NB4 (cell line): ENCODE measurements around the gene PHACTR1.
A peak's percentile ranks its signal among the peaks of the same experiment; 100 is the strongest.

Source experiments
- DNase-seq: peaks from one replicate; pipeline ENCODE4 v3.0.0; 2010; ENCODE audit warnings: low read depth
- H3K4me3 ChIP-seq: one replicate; pipeline ENCODE4 v1.5.1; 2011; ENCODE audit warnings: mild to moderate bottlenecking, low read depth, low read length, moderate library complexity
- MYC ChIP-seq: IDR thresholded peaks from 2 replicates; pipeline ENCODE4 v1.6.1; 2011; ENCODE audit warnings: low read depth, low read length
- POLR2A ChIP-seq: IDR thresholded peaks from 2 replicates; pipeline ENCODE4 v1.6.1; 2011; ENCODE audit warnings: mild to moderate bottlenecking; ENCODE audit not compliant: insufficient read length; ENCODE audit errors: extremely low read depth
- TF ChIP-seq, protein P1 (sequence below): IDR thresholded peaks from one replicate; pipeline ENCODE4 v1.5.1; 2012; ENCODE audit warnings: low read depth, low read length
- TF ChIP-seq, protein P2 (sequence below): IDR thresholded peaks from 2 replicates; pipeline ENCODE4 v1.6.1; 2011; ENCODE audit warnings: low read depth, low read length

PHACTR1 gene

GRCh38 chr6:13006578-13007300, 290.2 kb downstream of the PHACTR1 start:
- no peak for TF ChIP-seq POLR2A
- TF ChIP-seq, protein P1, sequence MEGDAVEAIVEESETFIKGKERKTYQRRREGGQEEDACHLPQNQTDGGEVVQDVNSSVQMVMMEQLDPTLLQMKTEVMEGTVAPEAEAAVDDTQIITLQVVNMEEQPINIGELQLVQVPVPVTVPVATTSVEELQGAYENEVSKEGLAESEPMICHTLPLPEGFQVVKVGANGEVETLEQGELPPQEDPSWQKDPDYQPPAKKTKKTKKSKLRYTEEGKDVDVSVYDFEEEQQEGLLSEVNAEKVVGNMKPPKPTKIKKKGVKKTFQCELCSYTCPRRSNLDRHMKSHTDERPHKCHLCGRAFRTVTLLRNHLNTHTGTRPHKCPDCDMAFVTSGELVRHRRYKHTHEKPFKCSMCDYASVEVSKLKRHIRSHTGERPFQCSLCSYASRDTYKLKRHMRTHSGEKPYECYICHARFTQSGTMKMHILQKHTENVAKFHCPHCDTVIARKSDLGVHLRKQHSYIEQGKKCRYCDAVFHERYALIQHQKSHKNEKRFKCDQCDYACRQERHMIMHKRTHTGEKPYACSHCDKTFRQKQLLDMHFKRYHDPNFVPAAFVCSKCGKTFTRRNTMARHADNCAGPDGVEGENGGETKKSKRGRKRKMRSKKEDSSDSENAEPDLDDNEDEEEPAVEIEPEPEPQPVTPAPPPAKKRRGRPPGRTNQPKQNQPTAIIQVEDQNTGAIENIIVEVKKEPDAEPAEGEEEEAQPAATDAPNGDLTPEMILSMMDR = no peak
- TF ChIP-seq, protein P2, sequence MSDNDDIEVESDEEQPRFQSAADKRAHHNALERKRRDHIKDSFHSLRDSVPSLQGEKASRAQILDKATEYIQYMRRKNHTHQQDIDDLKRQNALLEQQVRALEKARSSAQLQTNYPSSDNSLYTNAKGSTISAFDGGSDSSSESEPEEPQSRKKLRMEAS = no peak
- no peak for TF ChIP-seq MYC
- no peak overlapping the region for H3K4me3 ChIP-seq
- no peak for DNase-seq

- no peak overlapping the region for H3K4me3 ChIP-seq
- no peak for DNase-seq
- TF ChIP-seq POLR2A (no peak), MYC (no peak)
- TF ChIP-seq, protein P2 = no peak
- TF ChIP-seq, protein P1 = no peak
Observed at GRCh38 chr6:13007744-13008143, 291.2 kb downstream of the PHACTR1 start.

- TF ChIP-seq, protein P2 = no peak
- no peak for TF ChIP-seq MYC
- TF ChIP-seq, protein P1 = no peak
- no peak for TF ChIP-seq POLR2A
- no peak for DNase-seq
Observed at GRCh38 chr6:13009031-13009430, 292.5 kb downstream of the PHACTR1 start.

GRCh38 chr6:13009461-13009860, 292.9 kb downstream of the PHACTR1 start:
- no peak for DNase-seq
- H3K4me3 ChIP-seq = no peak overlapping the region
- no peak for TF ChIP-seq POLR2A

More at GRCh38 chr6:13009031-13009430, 292.5 kb downstream of the PHACTR1 start:
- no peak overlapping the region for H3K4me3 ChIP-seq

- H3K4me3 ChIP-seq = no peak overlapping the region
- no peak for TF ChIP-seq MYC
- TF ChIP-seq, protein P2 = no peak
- TF ChIP-seq, protein P1 = no peak
- TF ChIP-seq POLR2A = no peak
- DNase-seq = no peak
Observed at GRCh38 chr6:13011612-13012146, 295.1 kb downstream of the PHACTR1 start.

- DNase-seq = peak; percentile 64
- H3K4me3 ChIP-seq = no peak overlapping the region
- TF ChIP-seq, protein P1 = no peak
- TF ChIP-seq POLR2A = no peak
- TF ChIP-seq, protein P2 = no peak
Observed at GRCh38 chr6:13012296-13012695, 295.7 kb downstream of the PHACTR1 start.
